Measurements from ENCODE around the gene PRKCA. TPM values are rescaled to one million over a fixed set of nuclear protein-coding genes. Genes with fewer than 3 reads are reported as not detected.

The PRKCA gene
- total and polyA plus RNA-seq, 10 of the 15 experiments (the other 5 are each of a cell fraction or from before 2014, with no cell fraction given), result 0.11 to 14.6 (median 0.72) TPM

GRCh38 chr17:66443166-66443565 is 140.8 kb downstream of the PRKCA start:
- H3K4me1 ChIP-seq (ENCODE audit: control insufficient read depth, insufficient read depth, low read length), result peaks cover 24% of the 10 kb centered on the region
- WGBS (ENCODE audit: insufficient coverage, insufficient replicate concordance, low lambda C conversion rate, missing lambda C conversion rate), result 0% methylated on average over 2 of the region's 2 CpGs
- H2AFZ ChIP-seq (ENCODE audit: control insufficient read depth, low read depth, low read length), result no peak overlapping the region
- no peaks in the 10 kb centered on the region for H3K79me2 ChIP-seq (ENCODE audit: control insufficient read depth, insufficient read depth, low read length)
- no peaks in the 10 kb centered on the region for H3K27me3 ChIP-seq (replicated peaks in 1 of 2; ENCODE audit: control insufficient read depth in 2 of 2, insufficient read depth in 2 of 2, low read length in 1 of 2)
- intact Hi-C loops (cut with micrococcal nuclease; ENCODE audit: unreplicated experiment) (no loop called here), in situ Hi-C loops (cut with MboI) (no loop called here)
- ChIA-PET POLR2A (no interaction called here), CTCF (interaction anchor here (0.6 to 1.9 kb wide), 3 partner anchors 30 to 201 kb away, joined by 3 to 6 read pairs (median 3); no protein-coding TSS in a partner anchor), SMC1A (ENCODE audit: uncharacterized antibody, unreplicated experiment) (interaction anchor here (1.1 to 2.3 kb wide), 2 partner anchors 11 to 26 kb away, joined by 3 to 11 read pairs; no protein-coding TSS in a partner anchor), RAD21 (ENCODE audit: unreplicated experiment) (no interaction called here)
- no peak for ATAC-seq
- no peaks in the 10 kb centered on the region for H3K36me3 ChIP-seq (ENCODE audit: control insufficient read depth in 2 of 2, insufficient read depth in 2 of 2, low read length in 1 of 2)
- H3K4me2 ChIP-seq (ENCODE audit: control insufficient read depth, insufficient read depth), result no peak overlapping the region
- no TSS peak for BruUV-seq (replicated peaks)
- no peak for FAIRE-seq
- no peak overlapping the region for H3K4me3 ChIP-seq
- no peak for DNase-seq (ENCODE audit: low read depth, low spot score)
- H4K20me1 ChIP-seq (ENCODE audit: control insufficient read depth, insufficient read depth), result no peaks in the 10 kb centered on the region
- no peak overlapping the region for H3K9ac ChIP-seq (ENCODE audit: control insufficient read depth, insufficient read depth, low read length)
- H3K9me3 ChIP-seq (replicated peaks; ENCODE audit: control insufficient read depth, insufficient read depth, low read length), result peaks cover 7% of the 10 kb centered on the region; the same call in 2 of the 3 replicates
- H3K27ac ChIP-seq (ENCODE audit: control insufficient read depth, insufficient read depth), result no peak overlapping the region
- no peak for TF ChIP-seq ZBTB33 (IDR thresholded peaks at IDR 0.05)
- no peak for TF ChIP-seq FOXM1 (IDR thresholded peaks at IDR 0.05; ENCODE audit: low read depth, low read length)
- TF ChIP-seq IRF5 (IDR thresholded peaks at IDR 0.05; ENCODE audit: borderline replicate concordance), result no peak
- no peak for TF ChIP-seq RELB (IDR thresholded peaks at IDR 0.05; ENCODE audit: low read depth)
- TF ChIP-seq RBBP5 (conservative IDR thresholded peaks at IDR 0.05), result no peak
- no peak for TF ChIP-seq HDGF (IDR thresholded peaks at IDR 0.05)
- TF ChIP-seq NFYB (IDR thresholded peaks at IDR 0.05; ENCODE audit: insufficient read depth, low read depth, low read length), result no peak
- no peak for TF ChIP-seq CHD1 (IDR thresholded peaks at IDR 0.05; ENCODE audit: low read depth, low read length)
- TF ChIP-seq CUX1 (IDR thresholded peaks at IDR 0.05; ENCODE audit: insufficient replicate concordance, low read depth, low read length), result no peak
- no peak for TF ChIP-seq KDM1A (IDR thresholded peaks at IDR 0.05; ENCODE audit: borderline replicate concordance)
- no peak for TF ChIP-seq E2F8 (IDR thresholded peaks at IDR 0.05; ENCODE audit: low read depth, partially characterized antibody)

Data from GM12878 (cell line).